Brain pericyte (primary cell): ENCODE data around the gene DOP1B.

Experiments
- DNase-seq: peaks from one replicate; pipeline ENCODE4 v3.0.0-alpha.2; 2012; ENCODE audit warnings: low read depth, low spot score

The DOP1B gene

GRCh38 chr21:36200081-36200561, 43.5 kb downstream of the DOP1B start:
- DNase-seq = no peak

- DNase-seq = no peak
These were observed 46.3 kb downstream of the DOP1B start for GRCh38 chr21:36202726-36203602.

GRCh38 chr21:36203603-36203889, 46.9 kb downstream of the DOP1B start:
- no peak for DNase-seq

- no peak for DNase-seq
These were observed 48.4 kb downstream of the DOP1B start for GRCh38 chr21:36204980-36205379.

GRCh38 chr21:36205962-36206361, 49.3 kb downstream of the DOP1B start:
- no peak for DNase-seq
